Myometrial cell (primary cell): ENCODE results near the gene REEP1. TPM values are rescaled to one million over a fixed set of nuclear protein-coding genes. Genes with fewer than 3 reads are reported as not detected.

Experiments used
- total RNA-seq: library from RNA; depleted of rRNA; stranded (reverse); fragments of >200 nt; gene quantifications from 2 replicates; pipeline ENCODE4 v1.2.3, GENCODE V29; 2015

Gene REEP1
- total RNA-seq: not detected in 2 replicates

GRCh38 chr2:86337244-86337835 lies at the start of gene REEP1:
REEP1 (minus strand) TSS chr2:86337626; CDS start chr2:86337510, 116 bp downstream.

GRCh38 chr2:86195055-86195807 lies 142.2 kb downstream of the REEP1 start, which contains the start of gene IMMT:
IMMT (minus strand) TSS chr2:86195462; CDS start chr2:86195382, 80 bp downstream.

Other genes starting within 250 kb of the REEP1 start
- 15.8 and 16.1 TPM in 2 replicates for gene POLR1A, start 231.7 kb downstream of the REEP1 start, total RNA-seq
- gene PTCD3, start 231.4 kb downstream of the REEP1 start, total RNA-seq: 57.7 and 76.0 TPM in 2 replicates
- gene IMMT, start 142.2 kb downstream of the REEP1 start, total RNA-seq: 75.7 and 81.9 TPM in 2 replicates
- 49.3 and 68.1 TPM in 2 replicates for gene MRPL35, start 138.2 kb downstream of the REEP1 start, total RNA-seq
- 6.6 and 12.9 TPM in 2 replicates for gene KDM3A, start 103.7 kb upstream of the REEP1 start, total RNA-seq
- 60.0 and 67.9 TPM in 2 replicates for gene CHMP3, start 225.8 kb upstream of the REEP1 start, total RNA-seq